Left cardiac atrium (tissue), 4 donors: Measurements from ENCODE around the gene TUBE1. TPM values are rescaled to one million over a fixed set of nuclear protein-coding genes. Genes with fewer than 3 reads are reported as not detected.
"Not testable (repeated sequence)": the region's sequence is repeated elsewhere in the genome, so short reads cannot be mapped to it uniquely, and the experiment has no call there.

Source experiments
- ATAC-seq, 2 donors: fragments of 200-7000 bp; cut with Tn5 transposase; one replicate each; pipeline ENCODE4 v1.9.1; 2020; ENCODE audit warnings: mild to moderate bottlenecking in 2 of 2, moderate library complexity in 2 of 2
- DNase-seq: peaks from one replicate; pipeline ENCODE4 v3.0.0-alpha.2; 2020
- intact Hi-C, 2 donors: fragments of 100-400 bp; cut with DNase I; formaldehyde crosslinking; loops; one replicate each; pipeline versions ENCODE4 v1.14.1 to v1.15.1; 2022 to 2023
- long read RNA-seq: library from polyadenylated mRNA; unstranded; transcript quantifications from one replicate; pipeline ENCODE4 v2.0.0, GENCODE V29; 2021
- total RNA-seq, 2 donors: library from RNA; stranded (reverse); fragmentation: NEBNext Ultra II Directional; extraction: Animal tissue kit (Norgen Biotek cat#: 25700); gene quantifications; one replicate each; pipeline ENCODE4 v1.2.1, GENCODE V29; 2021
- donor health status: DM: no; HTN: yes; CAD: no.
- donor health status: DM: no; HTN: yes; CAD: no; lungs with severe emphysema.
- donor health status: DM: yes; HTN: yes; CAD: no.
- donor health status: Dilated cardiomyopathy.

Gene TUBE1, protein sequence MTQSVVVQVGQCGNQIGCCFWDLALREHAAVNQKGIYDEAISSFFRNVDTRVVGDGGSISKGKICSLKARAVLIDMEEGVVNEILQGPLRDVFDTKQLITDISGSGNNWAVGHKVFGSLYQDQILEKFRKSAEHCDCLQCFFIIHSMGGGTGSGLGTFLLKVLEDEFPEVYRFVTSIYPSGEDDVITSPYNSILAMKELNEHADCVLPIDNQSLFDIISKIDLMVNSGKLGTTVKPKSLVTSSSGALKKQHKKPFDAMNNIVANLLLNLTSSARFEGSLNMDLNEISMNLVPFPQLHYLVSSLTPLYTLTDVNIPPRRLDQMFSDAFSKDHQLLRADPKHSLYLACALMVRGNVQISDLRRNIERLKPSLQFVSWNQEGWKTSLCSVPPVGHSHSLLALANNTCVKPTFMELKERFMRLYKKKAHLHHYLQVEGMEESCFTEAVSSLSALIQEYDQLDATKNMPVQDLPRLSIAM
- 10 to 100 TPM; 18.4 to 23.1 TPM for total RNA-seq
- long read RNA-seq, transcript TUBE1-202 (12 exons, 2,142 nt) = major isoform, 11 of 18 reads
- long read RNA-seq, partial matches to known transcripts = 2 of 18 reads
- long read RNA-seq, other reads (novel, unspliced or antisense) = 4 of 18 reads

DNA sequence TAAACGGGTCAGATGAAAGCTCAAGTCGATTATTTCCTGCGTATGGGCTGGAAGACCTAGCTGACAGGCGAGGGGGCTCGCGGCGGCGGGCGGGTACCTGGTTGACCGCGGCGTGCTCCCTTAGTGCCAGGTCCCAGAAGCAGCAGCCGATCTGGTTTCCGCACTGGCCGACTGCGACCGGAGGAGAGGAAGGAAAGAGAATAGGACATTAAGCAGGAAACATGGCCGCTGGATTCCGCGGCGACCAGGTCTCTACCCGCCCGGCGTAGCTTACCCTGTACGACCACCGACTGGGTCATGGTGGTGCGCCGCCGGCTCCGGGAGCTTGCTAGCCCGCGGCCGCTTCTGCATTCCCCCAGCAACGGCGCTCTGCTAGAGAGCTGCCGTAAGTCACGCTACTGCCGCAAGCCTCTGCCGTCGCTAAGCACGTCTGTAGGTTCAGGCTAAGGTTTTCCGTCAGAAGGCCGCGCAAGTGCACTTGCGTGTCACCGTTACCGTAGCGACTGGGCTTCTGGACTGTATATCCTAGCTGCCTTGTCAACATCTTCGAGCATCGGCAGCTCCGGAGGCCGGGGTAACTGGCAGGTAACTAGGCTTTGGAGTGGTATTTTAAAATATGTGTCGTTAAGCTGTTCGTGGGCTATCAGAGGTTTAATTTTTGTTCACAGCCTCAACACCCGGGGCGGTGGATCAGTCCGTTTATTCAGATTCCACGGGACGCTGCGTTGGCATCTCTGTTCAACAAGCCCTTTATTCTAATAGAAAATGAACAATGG is at the start of gene TUBE1, which contains the start of gene FAM229B:
Gene TUBE1, minus strand, starts transcription at position 347 of the 776 bp plus-strand sequence. Its CDS starts 48 bp downstream, at position 299.
Gene FAM229B, plus strand, starts transcription at position 456 of the 776 bp plus-strand sequence. CDS start 11,693 bp downstream, outside the sequence.
- intact Hi-C loops = no loop called here
- DNase-seq (peak; percentile 96), ATAC-seq (peak; percentile 96 to 97)

DNA sequence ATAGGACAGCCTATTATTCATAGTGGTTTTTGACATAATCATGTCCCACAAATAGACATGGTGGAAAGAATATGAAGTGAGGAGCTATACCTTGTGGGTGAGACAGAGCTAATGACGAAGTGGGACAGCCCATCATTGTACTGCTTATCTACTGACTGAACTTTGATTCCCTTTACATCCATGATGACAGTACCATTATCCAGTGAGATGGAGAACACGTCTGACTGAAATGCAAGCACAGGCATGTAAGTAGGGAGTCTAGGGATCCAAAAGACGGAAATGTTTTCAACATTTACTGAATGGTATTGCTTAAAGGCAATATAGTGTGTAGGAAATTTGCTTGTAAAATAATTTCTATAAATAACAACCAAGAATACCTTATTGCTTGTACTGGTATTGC is 43.6 kb upstream of the TUBE1 start:
- intact Hi-C loops = loop anchor here in 1 of 2 donors (10.0 kb wide), 1 partner anchor 56 kb away; no protein-coding TSS in a partner anchor
- DNase-seq (no peak), ATAC-seq (no peak)

DNA sequence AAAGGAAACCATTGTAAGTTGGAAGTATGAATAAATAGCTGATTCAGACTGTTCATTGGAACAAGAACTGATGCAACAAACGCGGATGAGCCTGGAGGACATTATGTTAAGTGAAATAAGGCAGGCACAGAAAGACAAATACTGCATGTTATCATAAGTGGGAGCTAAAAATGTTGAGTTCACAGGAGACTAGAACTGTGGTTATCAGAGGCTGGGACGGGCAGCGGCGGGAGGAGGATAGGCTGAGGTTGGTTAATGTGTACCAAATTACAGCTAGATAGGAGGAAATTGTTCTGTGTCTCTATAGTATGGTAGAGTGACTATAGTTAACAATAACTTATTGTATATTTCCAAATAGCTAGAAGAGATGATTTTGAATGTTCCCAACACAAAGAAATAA is 40.9 kb upstream of the TUBE1 start:
- intact Hi-C loops = no loop called here
- DNase-seq = no peak
- ATAC-seq = peak in 1 of 2 donors; percentile 43

DNA sequence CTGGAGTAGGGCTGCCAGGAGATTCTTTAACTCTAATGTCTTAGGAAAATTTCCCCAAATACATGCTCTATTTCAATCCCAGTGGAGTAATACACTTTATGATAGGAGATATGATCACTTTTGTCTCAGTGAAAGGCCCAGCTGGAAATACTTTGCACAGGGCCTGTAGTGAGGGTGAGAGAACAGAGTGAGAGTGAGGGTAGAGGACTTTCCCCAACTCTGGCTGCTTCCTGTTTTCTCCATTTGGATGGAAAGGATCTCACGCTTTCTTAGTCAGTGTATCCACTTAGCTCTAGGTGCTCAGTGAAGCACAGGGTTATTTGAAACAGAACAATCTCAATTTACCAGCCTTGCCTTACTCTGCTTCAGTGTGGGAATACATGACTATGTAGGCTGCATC is 36.7 kb upstream of the TUBE1 start:
- DNase-seq (no peak), ATAC-seq (no peak)
- intact Hi-C loops = no loop called here

DNA sequence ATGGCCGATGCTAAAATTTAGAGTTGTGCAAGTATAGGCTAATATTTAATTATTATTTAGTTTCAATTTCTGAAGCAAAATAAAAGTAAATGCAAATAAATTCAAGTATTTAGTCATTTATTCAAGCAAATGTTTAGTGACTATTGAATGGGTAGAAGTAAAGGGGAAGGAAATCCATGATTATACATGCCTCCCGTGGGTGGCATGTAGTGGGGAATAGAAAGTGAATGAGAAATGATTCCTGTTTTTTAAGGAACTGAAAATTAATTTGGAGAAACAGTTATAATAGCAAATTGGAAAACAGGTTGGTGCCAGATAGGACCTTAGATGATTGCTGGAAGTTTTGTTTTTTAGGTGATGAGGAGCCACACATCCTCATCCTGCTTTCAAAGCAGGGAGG is 35.5 kb upstream of the TUBE1 start:
- DNase-seq = no peak
- ATAC-seq = no peak
- intact Hi-C loops = no loop called here

DNA sequence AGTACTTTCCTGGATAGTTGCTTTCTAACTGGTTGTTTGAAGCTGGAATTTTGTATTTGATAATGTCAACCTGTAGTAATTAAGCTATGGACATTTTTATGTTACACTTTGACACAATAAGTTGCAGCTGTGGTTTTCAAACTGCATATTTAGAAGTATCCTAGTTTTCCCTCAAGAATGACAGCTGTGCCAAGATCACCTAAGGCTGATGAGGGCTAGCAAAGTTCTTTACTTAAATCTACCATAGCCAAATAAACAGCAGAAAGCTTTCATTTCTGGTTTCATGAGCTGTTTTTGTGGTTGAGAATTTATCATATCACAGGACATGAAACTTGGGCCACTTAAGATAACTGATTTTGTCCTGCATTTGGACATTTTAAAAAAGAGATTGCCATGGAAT is 30.8 kb upstream of the TUBE1 start:
- no peak for ATAC-seq
- no peak for DNase-seq
- intact Hi-C loops = no loop called here

DNA sequence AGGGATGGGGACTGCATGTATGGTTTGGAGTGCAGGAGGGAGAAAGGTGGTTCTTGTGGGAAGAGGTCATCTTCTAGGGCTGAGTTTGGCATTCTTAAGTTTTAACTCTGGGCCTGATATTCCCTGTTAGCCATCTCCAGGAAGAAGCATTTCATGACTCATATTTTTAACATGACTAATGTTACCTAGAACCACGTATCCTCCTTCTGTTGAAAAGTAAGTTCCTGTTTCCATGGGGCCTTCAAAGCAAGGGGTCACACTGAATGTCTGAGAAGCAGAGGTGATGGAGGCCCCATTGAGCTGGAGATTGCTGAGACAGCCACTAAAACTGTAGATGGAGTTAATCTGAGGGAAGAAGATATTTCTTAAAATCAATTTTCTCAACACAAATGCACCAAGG is 30.3 kb upstream of the TUBE1 start:
- intact Hi-C loops = no loop called here
- ATAC-seq (peak in 1 of 2 donors; percentile 23), DNase-seq (no peak)

DNA sequence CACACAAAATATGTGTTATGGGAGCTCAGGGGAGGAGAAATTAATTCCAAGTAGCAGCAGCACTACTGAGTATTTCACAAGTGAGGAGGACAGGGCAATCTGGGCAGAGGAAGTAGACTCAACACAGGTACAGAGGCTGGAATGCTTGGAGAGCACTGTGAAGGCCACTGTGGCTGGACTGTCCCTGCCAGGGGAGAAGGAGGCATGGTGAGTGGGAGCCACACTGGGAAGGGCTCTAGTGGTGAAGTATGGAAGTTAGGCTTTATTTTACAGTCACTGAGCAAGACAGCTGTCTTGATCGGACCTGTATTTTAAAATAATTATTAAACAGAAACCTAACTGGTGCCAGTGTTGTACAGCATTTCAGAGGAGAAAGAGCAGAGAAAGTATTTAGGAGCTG is 28.9 kb upstream of the TUBE1 start:
- no peak for ATAC-seq
- intact Hi-C loops = no loop called here

DNA sequence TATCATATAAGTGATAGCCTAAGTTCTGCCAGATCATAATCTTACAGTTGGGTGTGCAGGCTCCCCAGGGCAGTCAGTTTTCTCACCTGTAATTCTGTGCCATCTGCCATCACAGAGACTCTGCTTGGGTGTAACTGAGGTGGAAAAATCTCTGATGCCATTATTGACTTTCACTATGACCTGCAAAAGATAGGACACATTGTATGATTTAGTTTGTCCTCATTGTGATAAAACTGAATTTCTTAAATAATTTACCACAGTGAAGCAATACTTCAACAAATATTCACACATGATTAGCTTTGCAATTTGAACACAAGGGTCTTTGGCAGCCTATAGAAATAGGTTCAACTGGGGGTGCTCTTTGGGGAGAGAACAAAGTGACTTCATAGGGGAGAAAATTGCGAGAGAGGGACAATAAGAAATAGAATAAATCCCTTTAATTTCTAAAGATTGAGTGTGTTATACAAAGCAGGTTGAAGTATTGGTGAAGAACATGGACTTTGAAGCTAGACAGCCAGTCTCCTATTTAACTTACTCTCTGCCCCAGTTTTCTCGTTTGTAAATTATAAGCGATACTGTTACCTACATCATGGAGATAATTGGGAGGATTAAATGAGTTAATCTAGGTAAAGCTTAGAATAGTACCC is 27.4 kb upstream of the TUBE1 start:
- intact Hi-C loops = no loop called here
- DNase-seq (no peak), ATAC-seq (no peak)

More for the DNA sequence above, 28.9 kb upstream of the TUBE1 start:
- no peak for DNase-seq

DNA sequence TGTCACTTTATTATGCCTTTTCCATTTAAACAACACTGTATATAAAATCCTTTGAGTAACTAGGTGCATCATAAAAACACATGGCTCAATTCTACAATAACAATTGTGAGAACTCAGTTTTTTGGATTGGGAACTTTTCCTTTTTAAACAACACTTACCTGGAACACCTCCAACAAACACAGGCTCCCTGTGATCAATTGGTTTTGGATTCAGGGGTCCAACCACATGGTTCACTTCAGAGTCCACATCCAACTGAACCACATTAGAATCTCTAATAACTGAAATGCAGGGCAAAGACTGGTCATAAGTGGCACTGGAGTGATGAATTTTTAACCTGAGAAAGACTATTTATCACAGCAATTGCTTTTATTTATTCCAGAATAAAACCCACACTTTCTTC is 26.6 kb upstream of the TUBE1 start:
- DNase-seq (no peak), ATAC-seq (no peak)

DNA sequence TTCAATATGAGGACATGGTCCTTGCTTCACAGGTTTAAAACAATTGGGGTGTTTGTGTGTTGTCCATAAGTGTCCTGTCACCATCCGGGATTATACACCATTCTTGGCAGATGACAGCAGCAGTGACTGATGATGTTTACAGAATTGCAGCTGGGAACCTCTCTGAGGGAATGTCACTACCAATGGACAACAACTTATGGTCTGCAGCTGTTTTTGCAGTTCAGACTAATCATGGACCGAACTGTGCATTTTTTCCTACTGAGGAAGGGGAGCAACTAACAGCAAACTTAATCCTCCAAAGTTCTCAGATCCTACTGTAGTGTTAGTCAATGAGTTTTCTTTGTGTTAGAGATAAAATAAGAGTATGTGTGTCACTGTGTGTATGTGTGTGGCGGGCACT is 26.1 kb upstream of the TUBE1 start:
- no peak for DNase-seq
- peak; percentile 33 to 54 for ATAC-seq

More for the DNA sequence above, 26.6 kb upstream of the TUBE1 start:
- intact Hi-C loops = no loop called here

DNA sequence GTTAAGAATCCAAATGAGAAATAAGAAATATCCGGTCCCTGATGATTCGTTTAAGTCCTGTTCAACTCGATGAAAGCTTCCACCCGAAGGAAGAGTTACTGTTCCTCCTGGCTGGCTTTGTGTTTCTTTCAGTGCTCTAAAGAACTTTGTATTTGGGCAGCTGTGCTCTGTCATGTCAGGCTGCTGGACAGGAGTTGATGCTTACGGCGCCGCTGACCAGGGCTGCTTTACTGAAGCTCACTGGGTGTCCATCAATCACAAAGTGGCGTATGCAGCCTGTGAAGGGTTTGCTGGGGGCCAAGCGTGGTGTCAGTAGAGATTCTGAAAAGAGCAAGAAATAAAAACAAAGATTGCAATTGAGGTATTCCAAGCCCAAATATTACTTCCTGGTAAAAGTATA is 22.0 kb upstream of the TUBE1 start:
- DNase-seq = no peak
- intact Hi-C loops = no loop called here
- no peak for ATAC-seq

More for the DNA sequence above, 26.1 kb upstream of the TUBE1 start:
- intact Hi-C loops = no loop called here

DNA sequence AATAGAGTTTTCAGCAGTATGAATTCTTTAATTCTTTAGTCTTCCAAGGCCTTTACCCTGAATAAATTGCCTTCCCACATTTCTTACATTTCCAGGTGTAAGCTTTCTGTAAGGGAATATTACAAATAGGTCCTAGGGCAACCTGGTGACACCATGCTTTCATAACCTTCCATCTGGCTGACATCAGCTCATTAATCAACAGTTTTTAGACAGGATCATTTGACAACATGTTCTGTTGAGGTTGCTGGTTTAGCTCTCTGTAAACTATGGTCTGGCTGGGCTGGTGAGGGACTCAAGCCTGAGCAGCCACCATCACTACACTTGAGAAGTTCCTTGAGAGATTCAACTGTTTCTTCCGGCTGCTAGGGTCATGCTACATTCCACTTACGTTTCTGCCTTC is 19.3 kb upstream of the TUBE1 start:
- ATAC-seq (no peak), DNase-seq (no peak)
- intact Hi-C loops = no loop called here

DNA sequence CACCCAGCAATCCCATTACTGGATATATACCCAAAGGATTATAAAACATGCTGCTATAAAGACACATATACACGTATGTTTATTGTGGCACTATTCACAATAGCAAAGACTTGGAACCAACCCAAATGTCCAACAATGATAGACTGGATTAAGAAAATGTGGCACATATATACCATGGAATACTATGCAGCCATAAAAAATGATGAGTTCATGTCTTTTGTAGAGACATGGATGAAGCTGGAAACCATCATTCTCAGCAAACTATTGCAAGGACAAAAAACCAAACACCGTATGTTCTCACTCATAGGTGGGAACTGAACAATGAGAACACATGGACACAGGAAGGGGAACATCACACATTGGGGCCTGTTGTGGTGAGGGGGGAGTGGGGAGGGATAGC is 18.7 kb upstream of the TUBE1 start:
- ATAC-seq, DNase-seq, intact Hi-C loops: not testable (repeated sequence)

DNA sequence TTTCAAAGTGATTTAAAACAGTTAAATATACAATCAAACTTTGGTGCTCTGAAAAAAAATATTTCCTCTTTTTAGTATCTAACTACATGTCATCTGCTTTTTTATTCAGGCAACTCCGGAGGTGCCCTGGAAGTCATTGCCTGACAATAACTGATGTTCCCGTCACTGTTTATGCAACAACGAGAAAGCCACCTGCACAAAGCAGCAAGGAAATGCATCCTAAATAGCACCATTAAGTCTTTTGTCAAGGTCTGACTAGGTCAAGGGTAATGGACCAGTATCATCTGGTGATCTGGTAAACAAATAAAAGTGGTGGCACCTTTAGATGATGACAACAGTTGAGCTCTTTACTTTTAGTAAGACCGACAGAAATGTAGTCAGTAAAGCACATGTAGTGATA is 13.3 kb upstream of the TUBE1 start:
- no peak for DNase-seq
- intact Hi-C loops = no loop called here
- ATAC-seq = no peak

DNA sequence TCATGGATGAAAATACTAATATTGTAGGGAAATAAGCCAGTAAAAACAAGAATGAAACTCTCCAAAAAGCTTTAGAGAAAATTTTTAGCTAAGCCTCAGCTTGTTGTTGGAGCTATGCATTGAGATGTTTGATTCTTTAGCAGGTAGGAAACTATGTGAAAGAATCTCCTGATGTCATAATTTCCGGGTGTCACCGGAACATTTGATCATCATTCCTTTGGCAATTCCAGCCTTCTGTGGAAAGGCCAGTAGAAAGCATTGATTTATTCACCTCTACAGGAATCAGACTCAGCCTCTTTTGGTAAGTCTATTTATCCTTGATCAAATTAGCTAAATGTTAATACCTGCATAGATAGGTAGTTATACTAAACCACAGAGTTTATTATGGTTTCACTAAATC is 9.6 kb upstream of the TUBE1 start:
- intact Hi-C loops = no loop called here
- no peak for DNase-seq
- ATAC-seq = no peak

DNA sequence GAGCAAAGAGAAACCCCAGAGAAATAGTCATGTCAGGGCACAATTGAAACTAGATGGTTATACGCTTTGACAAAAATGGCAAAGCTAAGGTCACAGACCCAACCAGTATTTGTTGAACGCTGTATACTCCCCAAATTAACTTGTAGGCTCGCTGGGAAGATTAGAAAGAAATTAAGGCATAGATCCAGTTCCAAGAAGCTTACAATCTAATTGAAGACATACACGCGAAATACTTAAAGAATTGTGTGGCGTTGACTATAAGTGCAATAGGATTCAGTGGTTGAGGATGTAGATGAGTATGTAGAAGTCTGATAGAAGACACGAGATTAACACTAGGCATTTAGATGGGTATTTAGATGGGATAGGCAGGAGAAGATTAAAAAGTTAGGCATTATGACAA is 634 bp upstream of the TUBE1 start:
- intact Hi-C loops = no loop called here

DNA sequence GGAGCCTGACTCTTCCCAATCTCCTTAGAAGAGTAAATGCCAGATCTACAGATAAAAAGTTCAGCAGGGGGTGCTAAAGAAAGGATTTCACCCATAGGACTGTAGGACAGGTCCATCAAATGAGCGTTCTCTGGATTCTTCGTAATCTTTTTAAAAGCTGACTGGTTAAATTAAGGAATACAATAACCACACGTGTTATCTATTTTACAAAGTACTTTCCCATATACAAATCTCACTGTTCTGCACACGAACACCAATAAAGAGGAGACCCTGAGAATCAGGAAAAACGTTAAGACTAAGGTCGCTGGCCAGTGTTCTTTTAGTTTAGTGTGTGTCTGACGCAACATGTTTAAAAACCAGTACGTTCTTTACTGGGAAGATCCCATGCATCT is 542 bp downstream of the TUBE1 start:
- ATAC-seq = peak; percentile 12 to 48
- intact Hi-C loops = no loop called here

More for the DNA sequence above, 634 bp upstream of the TUBE1 start:
- DNase-seq (no peak), ATAC-seq (no peak)

DNA sequence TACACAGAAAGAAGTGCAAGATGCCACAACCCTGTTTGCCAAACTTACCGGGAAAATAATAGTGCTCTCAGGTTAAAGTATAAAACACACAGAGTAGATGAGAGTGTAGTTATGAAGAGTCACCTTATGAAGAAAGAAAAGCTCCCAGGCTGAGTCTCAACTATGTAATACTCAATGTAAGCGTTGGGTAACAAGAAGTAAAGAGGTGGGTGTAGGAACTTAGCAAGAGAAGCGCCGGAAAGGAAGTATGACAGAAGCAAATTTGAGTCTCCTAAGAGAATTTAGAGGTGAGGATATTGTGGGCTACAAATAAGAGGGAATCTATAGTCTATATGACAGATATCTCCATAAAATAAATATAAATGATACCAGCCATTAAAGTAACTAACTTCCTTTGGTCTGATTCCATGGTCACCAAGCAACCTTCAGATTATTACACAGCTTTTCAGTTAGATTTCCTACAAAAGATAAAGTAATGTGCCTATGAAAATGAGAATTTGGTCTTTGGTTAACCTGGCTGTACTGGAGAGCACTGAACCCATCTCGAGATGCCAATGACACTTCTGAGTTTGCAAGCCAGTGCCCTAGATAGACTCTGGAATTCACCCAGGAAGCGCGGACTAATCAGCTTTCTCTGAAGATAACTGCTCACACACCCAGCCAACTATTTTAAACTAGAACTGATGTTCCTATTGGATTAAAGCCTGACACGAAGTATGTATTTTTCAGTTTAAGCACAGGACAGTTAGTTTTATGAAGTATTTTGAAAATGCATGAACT is 1.8 kb downstream of the TUBE1 start:
- peak; percentile 21 to 37 for ATAC-seq
- peak; percentile 42 for DNase-seq
- intact Hi-C loops = no loop called here

More for the DNA sequence above, 542 bp downstream of the TUBE1 start:
- no peak for DNase-seq
